Measurements from ENCODE around the gene GUCY2C.
"Not testable (repeated sequence)": the region's sequence is repeated elsewhere in the genome, so short reads cannot be mapped to it uniquely, and the experiment has no call there.

The GUCY2C gene

GRCh38 chr12:14696265-14696741 is at the start of gene GUCY2C:
GUCY2C (minus strand) TSS chr12:14696599; CDS start chr12:14696448, 151 bp downstream.
- no peak for DNase-seq

DNA sequence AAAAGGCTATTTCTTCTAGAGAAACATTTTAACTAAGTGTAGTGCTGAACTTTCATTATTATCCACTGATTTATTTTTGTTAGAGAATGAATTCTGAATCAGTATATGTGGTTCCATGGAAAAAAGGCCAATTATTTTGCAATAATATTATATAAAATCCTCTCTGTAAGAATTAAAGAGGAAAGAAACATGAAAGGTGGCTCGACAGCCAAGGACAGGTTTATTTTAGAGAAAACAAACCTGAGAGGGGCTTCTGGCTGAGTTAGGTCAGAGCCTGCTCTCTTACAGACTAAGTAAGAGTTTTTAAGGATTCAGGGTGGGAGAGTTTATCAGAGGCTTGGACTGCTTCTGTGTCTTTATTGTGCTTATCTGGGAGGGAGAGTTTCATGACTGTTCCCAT is 46.7 kb upstream of the GUCY2C start:
- no peak for DNase-seq

- no peak for DNase-seq
These were observed 45.5 kb upstream of the GUCY2C start for GRCh38 chr12:14741942-14742341.

- no peak for DNase-seq
These were observed 44.8 kb upstream of the GUCY2C start for GRCh38 chr12:14741153-14741552.

DNA sequence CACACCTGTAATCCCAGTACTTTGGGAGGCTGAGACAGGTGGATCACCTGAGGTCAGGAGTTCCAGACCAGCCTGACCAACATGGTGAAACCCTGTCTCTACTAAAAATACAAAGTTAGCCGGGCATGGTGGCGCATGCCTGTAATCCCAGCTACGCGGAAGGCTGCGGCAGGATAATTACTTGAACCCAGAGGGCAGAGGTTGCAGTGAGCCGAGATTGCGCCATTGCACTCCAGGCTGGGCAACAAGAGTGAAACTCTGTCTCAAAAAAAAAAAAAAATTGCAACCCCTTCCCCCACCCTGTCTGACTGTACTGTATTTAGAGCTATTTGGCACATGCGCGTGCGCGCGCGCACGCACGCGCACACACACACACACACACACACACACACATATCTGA is 40.0 kb upstream of the GUCY2C start:
- DNase-seq: not testable (repeated sequence)

DNA sequence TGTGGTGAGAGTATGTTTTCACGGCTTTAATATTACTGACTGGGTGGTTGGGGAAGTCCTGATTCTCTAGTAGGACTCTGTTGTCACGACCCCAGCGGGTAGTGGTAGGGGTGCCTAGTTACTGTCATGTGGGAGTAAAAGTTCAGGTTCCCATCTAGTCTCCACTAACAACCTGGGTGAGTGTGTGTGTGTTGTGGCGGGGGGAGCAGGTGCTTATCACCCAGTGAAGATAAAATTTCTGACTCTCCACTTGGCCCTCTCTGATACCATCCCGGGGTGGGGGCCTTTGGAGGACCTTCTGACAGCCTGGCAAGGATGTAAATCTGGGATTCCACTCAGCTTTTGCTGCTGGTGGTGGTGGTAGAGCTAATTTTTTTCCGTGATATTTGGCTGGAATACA is 35.4 kb upstream of the GUCY2C start:
- DNase-seq: no peak

- DNase-seq: no peak
These were observed 33.2 kb upstream of the GUCY2C start for GRCh38 chr12:14729586-14729985.

DNA sequence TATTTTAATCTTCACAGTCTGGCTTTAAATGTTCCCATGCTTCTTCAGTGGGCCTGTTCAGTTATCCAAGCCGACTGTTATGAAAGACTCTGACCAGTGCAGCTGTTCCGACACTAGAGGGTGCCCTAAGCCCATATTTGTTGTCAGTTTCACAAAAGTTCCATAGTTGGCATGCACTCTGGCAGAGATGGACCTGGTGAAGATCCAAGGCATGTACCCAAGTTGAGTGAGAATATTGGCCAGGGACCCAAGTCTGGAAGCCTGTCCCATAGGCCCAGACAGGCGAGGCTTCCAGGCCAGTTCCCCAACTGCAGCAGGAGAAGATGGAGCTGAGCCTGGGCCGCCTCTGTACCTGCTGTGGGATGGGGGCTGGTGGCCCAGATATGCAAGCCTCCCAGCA is 27.4 kb upstream of the GUCY2C start:
- no peak for DNase-seq

- no peak for DNase-seq
These were observed 20.5 kb upstream of the GUCY2C start for GRCh38 chr12:14716848-14717444.

DNA sequence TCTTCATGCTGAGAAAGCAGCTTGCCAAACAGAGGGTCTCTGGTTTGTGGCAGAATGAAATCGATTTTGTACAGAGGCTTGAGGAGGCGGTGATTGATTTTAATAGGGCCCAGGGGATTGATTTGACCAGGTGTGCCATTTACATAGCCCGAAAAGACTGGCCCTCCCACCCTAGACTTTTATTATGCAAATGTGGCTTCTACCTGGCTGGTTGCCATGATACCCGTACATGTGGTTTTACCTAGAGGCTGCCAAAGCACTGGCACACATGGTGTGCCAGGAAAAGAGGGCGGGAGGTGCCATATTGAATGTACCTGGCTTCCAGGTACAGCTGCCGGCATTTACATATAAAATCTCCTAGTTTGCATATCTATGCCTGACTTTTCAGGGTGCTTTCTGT is 18.0 kb upstream of the GUCY2C start:
- no peak for DNase-seq

DNA sequence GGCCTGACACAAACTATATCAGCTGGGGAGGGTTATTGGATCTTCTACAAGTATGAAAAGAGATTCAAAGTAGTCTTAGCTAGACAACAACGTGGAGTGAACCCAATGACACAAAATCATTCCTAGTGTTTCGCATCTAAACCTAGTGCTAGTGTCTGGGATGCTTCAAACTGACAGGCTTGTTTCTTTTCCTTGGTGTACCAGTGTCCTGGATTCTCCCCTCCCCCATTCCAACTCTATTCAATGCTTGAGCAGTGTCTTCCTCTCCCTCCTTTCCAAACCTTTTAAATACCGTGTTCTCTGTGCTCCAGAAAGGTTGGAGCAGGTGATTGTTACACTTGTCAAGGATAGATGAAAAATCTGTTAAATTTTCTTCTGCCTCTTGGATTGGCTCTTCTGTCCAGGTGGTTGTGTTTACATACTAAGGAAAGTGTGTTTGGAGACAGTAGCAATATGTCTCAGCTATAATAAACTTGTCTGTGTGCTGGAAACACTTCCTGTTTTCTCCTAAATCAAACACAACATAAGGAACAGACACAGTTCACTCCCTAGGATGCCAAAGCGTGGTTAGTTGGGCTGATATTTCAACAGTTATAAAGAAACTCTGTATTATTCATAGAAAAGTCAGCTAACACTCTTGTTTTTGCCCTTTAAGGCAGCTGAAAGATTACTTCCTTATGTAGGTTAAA is 14.4 kb upstream of the GUCY2C start:
- no peak for DNase-seq

GRCh38 chr12:14701809-14702568 is 5.6 kb upstream of the GUCY2C start:
- DNase-seq: no peak

DNA sequence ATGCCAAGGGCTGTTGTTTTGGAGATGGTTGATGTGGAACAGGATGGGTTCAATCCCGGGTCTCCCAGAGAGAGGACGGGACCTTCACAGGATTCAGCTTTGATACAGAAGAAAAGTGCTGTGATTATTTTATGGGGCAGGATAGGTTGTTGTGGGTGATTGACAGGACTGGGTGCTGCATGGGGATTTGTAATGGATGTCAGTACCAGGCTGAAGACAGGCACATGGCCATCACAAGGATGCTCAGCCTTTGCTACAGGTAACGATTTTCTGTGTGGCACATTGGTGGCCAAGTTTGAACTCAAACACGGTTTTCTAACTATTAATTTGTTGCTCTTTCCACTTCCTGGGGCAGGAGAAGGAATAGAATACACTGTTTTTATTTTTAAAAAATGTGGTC is 4.5 kb upstream of the GUCY2C start:
- no peak for DNase-seq

- DNase-seq: no peak
These were observed 3.5 kb upstream of the GUCY2C start for GRCh38 chr12:14699923-14700322.

DNA sequence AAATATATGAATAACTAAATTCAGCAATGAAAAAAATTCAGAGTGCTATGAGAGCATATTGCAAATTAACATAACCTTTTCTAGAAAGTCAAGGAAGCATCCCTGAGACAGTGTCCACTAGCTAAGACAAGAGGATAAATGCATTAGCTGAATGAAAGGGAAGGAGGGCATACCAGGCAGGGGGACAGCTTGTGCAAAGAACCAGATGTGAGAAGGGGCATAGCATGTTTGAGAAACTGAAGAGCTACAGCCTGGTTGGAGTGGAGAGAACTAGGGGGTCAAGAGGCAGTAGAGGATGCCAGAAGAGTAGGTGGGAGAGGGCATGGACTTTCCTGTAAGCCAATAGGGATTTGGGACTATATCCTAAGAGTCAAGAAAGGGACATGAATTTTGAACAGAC is 2.2 kb upstream of the GUCY2C start:
- no peak for DNase-seq

DNA sequence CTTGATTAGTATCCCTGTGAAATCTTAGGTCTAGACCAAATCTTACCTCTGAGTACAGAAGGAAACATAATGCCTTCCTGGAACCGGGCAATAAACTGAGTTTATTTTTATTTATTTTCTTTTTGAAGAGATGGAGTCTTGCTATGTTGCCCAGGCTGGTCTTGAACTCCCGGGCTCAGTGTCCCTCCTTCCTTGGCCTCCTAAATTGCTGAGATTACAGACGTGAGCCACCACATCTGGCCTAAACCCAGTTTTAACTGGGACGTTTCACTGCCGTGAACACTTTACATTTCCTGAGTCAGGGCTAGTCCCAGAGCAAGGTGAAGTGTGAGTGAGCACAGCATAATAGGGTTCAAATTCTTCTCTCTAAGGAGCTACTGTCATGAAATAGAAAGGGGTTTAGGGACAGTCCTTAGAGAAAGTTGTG is 671 bp downstream of the GUCY2C start:
- no peak for DNase-seq

DNA sequence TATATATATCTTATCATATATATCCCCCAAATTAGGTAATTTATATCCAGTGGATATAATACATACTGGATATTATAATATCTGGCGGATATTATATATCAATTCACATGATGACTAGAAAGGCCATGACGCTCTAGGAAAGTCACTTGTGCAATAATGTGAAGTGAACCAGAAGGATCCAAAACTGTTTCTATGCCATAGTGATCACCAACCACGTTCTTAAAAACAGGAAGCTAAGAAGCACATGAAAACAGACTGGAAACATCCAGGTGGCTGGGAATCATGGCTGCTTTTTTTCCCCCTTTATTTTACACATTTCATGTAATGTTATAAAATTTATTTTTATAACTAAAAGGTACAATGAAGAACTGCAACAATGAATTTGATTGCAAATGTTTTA is 1.4 kb downstream of the GUCY2C start:
- no peak for DNase-seq

DNA sequence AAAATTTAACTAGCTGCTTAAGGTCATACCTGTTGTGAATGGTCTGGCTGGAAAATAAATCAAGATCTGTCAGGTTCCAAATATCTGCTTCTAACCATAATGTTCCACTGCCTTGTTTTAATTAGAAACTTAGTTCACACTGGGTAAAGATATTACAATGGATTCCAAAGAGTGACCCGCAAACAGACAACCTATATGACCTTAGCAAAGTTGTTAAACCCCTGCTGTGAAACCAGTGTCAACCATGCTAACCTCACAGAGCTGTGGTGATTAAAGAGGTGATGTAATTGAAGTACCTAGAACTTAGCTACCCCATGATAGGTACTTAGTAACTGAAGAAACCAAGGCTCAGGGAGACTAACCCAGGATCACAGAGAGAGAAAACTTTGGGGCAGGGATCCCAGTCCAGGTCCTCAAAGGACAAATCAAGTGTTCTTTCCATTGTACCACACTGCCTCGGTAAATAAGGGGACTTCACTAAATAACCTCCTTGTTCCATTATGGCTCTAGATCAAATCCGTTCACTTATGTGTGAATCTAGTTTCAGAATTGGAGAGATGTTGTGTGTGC is 2.2 kb downstream of the GUCY2C start:
- DNase-seq: no peak

DNA sequence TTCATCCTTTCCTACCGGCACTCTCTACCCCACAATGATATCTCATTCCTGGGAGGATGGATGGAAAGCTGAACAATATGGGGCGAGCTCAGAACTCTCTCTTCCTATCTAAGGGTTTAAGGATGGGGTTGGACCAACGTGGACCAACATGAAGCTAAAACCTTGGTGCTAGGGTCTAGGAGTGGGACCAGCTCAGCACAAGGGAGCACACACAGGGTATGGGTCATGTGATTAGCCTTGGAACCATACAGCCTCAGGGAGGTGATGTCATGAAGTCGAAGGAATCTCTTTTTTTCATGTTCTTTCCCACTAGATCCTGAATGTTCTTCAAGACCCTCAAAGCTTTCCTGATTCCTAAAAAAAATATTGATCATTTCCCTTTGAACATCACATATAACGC is 3.3 kb downstream of the GUCY2C start:
- no peak for DNase-seq

DNA sequence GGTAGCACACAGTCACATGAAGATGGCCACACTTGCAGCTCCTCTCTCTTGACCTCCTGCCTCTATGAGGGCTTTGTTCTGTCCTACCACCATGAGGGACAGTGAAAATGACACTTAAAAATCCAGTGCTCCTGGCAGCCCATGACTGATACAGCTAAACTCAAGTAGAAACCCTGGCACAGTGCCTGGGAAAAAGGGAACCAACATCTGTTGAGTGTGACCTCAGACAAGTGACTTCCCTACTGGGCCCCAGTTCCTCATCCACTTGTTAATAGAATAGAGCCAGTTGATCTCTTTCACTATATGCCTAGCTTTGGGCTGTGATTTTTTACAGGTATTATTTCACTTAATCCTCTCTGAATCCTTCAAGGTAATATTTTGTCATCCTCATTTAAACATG is 4.8 kb downstream of the GUCY2C start:
- DNase-seq: no peak

- DNase-seq: no peak
These were observed 6.4 kb downstream of the GUCY2C start for GRCh38 chr12:14689996-14690395.

DNA sequence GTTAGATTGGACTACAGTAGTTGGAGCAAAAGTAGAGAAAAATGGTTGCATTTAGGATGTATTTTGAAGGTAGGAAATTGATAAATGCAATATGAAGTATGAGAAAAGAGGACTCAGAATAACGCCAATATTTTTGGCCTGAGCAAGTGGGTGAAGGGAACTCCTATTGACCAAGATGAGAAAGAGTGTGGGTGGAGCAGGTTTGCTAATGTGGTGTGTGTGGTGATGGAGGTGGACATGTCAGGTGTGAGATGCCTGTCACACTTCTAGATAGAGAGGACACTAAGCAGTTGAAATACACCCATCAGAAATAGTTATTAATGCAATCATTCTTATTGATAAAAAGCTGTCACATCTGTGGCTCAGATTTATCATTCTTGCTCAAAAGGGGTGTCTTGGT is 7.3 kb downstream of the GUCY2C start:
- no peak for DNase-seq

- DNase-seq: not testable (repeated sequence)
These were observed 14.2 kb downstream of the GUCY2C start for GRCh38 chr12:14682231-14682630.

- DNase-seq: no peak
These were observed 14.8 kb downstream of the GUCY2C start for GRCh38 chr12:14681625-14682024.
